Fibroblast of mammary gland (primary cell): Measurements from ENCODE around the gene NCK2.

Experiments
- DNase-seq: peaks from one replicate; pipeline ENCODE4 v3.0.0-alpha.2; 2010; ENCODE audit warnings: low read depth
- H3K4me3 ChIP-seq: 2 replicates; pipeline ENCODE4 v1.5.1; 2011; ENCODE audit warnings: low read depth, mild to moderate bottlenecking, low read length, moderate library complexity; ENCODE audit not compliant: control insufficient read depth
- TF ChIP-seq, protein P1 (sequence below): conservative IDR thresholded peaks from 2 replicates; pipeline ENCODE4 v1.5.1; 2011; ENCODE audit warnings: low read depth, low read length, inconsistent platforms; ENCODE audit not compliant: control insufficient read depth, insufficient read depth

NCK2 gene

DNA sequence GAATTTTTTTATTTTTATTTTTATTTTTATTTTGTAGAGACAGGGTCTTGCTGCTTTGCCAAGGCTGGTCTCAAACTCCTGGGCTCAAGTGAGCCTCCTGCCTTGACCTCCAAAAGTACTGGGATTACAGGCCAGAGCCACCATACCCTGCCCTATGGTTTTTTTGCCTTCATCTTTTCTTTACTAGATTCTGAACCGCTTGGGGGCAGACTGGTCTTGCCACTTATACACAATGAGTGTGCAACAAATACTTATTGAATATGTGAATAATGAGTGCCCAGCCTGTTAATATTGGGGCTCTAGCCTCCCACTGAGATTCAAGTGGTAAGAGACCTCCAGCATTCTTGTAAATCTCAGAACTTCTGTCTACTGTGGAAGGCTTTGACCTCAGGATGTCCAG is 3.9 kb downstream of the NCK2 start:
- TF ChIP-seq, protein P1, sequence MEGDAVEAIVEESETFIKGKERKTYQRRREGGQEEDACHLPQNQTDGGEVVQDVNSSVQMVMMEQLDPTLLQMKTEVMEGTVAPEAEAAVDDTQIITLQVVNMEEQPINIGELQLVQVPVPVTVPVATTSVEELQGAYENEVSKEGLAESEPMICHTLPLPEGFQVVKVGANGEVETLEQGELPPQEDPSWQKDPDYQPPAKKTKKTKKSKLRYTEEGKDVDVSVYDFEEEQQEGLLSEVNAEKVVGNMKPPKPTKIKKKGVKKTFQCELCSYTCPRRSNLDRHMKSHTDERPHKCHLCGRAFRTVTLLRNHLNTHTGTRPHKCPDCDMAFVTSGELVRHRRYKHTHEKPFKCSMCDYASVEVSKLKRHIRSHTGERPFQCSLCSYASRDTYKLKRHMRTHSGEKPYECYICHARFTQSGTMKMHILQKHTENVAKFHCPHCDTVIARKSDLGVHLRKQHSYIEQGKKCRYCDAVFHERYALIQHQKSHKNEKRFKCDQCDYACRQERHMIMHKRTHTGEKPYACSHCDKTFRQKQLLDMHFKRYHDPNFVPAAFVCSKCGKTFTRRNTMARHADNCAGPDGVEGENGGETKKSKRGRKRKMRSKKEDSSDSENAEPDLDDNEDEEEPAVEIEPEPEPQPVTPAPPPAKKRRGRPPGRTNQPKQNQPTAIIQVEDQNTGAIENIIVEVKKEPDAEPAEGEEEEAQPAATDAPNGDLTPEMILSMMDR = no peak
- DNase-seq = no peak
- H3K4me3 ChIP-seq = no peak overlapping the region

DNA sequence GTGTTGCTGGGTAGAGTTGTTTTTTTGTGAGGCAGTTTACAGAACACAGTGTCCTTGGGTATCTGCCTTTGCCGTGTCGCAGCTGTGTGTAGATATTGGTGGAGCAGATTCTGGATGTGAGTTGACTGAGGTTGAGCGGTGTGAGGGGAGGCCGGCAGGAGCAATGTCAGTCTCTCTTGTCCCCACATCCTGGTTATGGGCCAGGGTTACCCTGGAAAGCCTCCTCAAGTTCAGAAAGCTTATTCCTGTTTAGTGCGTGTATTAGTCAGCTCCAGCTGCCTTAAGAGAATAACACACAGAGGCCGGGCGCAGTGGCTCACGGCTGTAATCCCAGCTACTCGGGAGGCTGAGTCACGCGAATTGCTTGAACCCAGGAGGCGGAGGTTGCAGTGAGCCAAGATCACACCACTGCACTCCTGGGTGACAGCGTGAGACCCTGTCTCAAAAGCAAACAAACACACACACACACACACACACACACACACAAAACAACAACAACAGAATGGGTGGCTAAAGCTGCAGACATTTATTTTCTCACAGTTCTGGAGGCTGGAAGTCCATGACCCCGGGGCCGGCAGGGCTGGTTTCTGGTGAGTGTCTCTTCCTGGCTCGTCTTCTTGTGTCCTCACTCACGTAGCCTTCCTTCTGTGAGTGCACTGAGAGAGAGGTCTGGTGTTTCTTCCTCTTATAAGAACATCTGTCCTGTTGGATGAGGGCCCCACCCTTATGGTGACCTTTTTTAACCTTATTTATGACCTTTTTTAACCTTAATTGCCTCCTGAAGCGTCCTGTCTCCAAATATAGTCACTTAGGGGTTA is 5.1 kb downstream of the NCK2 start:
- peak; percentile 68 for DNase-seq
- no peak overlapping the region for H3K4me3 ChIP-seq

DNA sequence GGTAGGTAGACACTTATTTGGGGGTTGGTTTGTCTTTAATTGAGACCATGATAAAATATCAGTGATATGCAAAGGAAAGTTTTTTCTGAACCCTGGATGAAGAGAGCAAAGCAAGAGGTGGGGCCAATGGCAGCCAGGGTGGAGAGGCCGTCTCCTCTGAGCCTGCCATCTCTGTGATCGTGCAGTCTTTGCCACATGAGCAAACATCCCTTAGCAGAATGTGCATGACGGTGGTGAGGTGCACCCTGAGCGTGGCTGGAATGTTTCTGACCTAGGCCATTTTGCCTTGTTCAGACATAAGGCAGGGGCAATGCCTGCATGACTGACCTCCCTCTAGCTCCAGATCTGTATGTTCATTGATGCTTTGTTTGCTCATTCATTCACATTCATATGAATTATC is 6.0 kb downstream of the NCK2 start:
- DNase-seq = no peak
- H3K4me3 ChIP-seq = no peak overlapping the region
- TF ChIP-seq, protein P1 = no peak

More for the DNA sequence above, 5.1 kb downstream of the NCK2 start:
- TF ChIP-seq, protein P1 = no peak

DNA sequence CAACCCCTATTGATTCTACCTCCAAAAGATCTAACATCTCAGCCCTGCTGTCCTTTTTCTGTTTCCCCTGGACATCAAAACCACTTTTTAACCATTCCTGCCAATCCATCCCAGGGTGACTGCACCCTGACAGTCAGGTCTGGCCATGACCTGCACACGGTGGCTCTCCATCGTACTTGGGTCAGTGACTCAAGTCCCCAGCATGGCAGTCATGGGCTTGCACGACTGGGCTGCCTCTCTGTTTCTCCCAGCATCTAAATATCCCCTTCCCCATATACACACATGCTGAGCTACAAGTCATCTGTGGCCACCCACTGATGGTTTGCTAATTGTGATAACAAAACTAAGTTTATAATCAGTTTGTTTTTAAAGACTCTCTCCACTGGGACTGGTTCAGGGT is 6.6 kb downstream of the NCK2 start:
- TF ChIP-seq, protein P1 = no peak
- no peak for DNase-seq
- H3K4me3 ChIP-seq = no peak overlapping the region

DNA sequence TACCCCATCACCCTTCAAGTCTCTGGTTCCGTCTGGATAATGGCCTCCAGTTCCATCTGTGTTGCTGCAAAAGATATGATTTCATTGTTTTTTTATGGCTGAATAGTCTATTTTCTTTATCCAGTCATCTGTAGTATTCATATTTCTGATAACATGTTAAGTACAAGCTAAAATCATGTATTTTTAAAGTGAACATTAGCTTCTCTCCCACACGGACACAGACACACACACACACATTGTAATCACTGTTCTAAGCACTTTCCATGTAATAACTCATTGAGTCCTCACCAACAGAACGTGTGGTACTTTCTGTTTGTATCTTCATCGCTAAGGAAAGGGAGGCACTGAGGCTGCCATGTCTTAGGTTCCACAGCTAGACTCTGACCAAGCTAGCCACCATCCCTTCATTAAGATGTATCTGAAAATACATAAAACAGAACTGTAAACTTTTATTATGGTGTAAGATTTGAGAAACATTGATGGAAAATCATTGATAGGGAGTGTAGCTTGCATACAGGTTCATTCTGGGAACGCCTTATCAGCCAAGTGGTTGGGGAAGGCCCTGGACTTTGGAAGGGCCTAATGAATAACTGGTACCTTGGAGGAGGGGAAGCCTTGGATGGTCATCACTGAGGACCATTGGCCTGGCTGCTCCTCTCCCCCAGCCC is 8.1 kb downstream of the NCK2 start:
- no peak overlapping the region for H3K4me3 ChIP-seq
- TF ChIP-seq, protein P1 = no peak
- no peak for DNase-seq

DNA sequence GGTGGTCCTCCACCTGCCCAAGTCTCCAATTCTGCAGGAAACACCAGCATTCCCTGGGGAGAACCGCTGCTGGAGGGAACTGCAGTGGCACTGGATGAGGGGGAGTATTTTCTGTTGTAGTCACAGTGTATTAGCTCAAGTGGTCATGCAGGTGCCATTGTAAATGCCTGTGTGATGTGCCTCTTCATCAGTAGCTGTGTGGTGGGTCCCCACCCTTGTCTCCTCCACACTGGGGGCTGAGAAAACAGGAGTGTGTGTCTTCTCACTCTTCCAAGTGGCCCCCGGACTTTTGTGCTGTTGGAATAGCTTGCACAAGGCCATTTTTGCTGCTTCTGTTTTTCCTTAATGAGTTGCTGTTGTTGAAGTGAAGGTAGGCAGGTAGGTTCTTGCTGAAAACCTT is 8.7 kb downstream of the NCK2 start:
- H3K4me3 ChIP-seq = no peak overlapping the region
- no peak for DNase-seq
- TF ChIP-seq, protein P1 = no peak
